ENCODE data around the gene CIDEA. TPM values are rescaled to one million over a fixed set of nuclear protein-coding genes. Genes with fewer than 3 reads are reported as not detected.

CIDEA gene
- total and polyA plus RNA-seq, 2 donors (not counting 1 experiment from before 2014, with no cell fraction given) = not detected

- intact Hi-C loops (cut with micrococcal nuclease) = no loop called here
- Histone ChIP-seq H3K4me3 (ENCODE audit: control extremely low read depth in 1 of 5, extremely low read depth in 1 of 5, insufficient read depth in 1 of 5, low read depth in 2 of 5, low read length in 4 of 5) (no peak overlapping the region), H2AFZ (ENCODE audit: insufficient read depth, low read depth, low read length, poor library complexity, severe bottlenecking) (no peak overlapping the region), H3K79me2 (ENCODE audit: control insufficient read depth, insufficient read depth, low read length) (no peaks in the 10 kb centered on the region), H3K9me3 (ENCODE audit: control extremely low read depth in 1 of 3, control insufficient read depth in 2 of 3, insufficient read depth in 1 of 3, low read length in 2 of 3) (no peaks in the 10 kb centered on the region), H3K9ac (ENCODE audit: low read length) (no peak overlapping the region), H4K20me1 (ENCODE audit: control insufficient read depth, insufficient read depth, low read length, poor library complexity, severe bottlenecking) (no peaks in the 10 kb centered on the region), H3K4me1 (ENCODE audit: control insufficient read depth in 2 of 2, insufficient read depth in 2 of 2, low read length in 2 of 2) (peaks cover 0 to 10% of the 10 kb centered on the region in 2 donors), H3K36me3 (replicated peaks in 1 of 2; ENCODE audit: control extremely low read depth in 1 of 2, control insufficient read depth in 1 of 2, extremely low read depth in 1 of 2, insufficient read depth in 2 of 2, low read length in 1 of 2) (no peaks in the 10 kb centered on the region), H3K27me3 (replicated peaks in 1 of 4; ENCODE audit: control extremely low read depth in 1 of 4, control insufficient read depth in 3 of 4, insufficient read depth in 4 of 4, low read length in 3 of 4) (peaks cover 0 to 60% (median 10%) of the 10 kb centered on the region in 4 experiments), H3K27ac (ENCODE audit: low read length in 2 of 2) (no peak overlapping the region), H3K4me2 (replicated peaks; ENCODE audit: low read depth, low read length, poor library complexity, severe bottlenecking) (no peak overlapping the region)
- Mint-ChIP-seq H3K27me3 (peaks cover 77% of the 10 kb centered on the region), H3K4me1 (no peaks in the 10 kb centered on the region), H3K9me3 (ENCODE audit: insufficient read depth) (no peaks in the 10 kb centered on the region), H3K4me3 (no peak overlapping the region), H3K27ac (no peak overlapping the region)
- DNase-seq (no peak), ATAC-seq (ENCODE audit: low read depth) (no peak)
- POLR2A ChIA-PET = no interaction called here
- TF ChIP-seq CTCF (IDR thresholded peaks at IDR 0.05) (no peak), EZH2 (IDR thresholded peaks at IDR 0.05; ENCODE audit: borderline replicate concordance, insufficient read depth, low read depth, low read length, poor library complexity, severe bottlenecking) (no peak)
- WGBS (ENCODE audit: insufficient coverage) = 55% methylated on average over 5 of the region's 11 CpGs
- CTCF ChIA-PET = no interaction called here
Measured at GRCh38 chr18:12253027-12253426, 1.1 kb upstream of the CIDEA start.

- peaks cover 0 to 60% (median 11%) of the 10 kb centered on the region in 4 experiments for H3K27me3 ChIP-seq (replicated peaks in 1 of 4; ENCODE audit: control extremely low read depth in 1 of 4, control insufficient read depth in 3 of 4, insufficient read depth in 4 of 4, low read length in 3 of 4)
- Mint-ChIP-seq H3K4me1 (no peaks in the 10 kb centered on the region), H3K27ac (no peak overlapping the region), H3K27me3 (peaks cover 75% of the 10 kb centered on the region), H3K9me3 (ENCODE audit: insufficient read depth) (no peaks in the 10 kb centered on the region), H3K4me3 (no peak overlapping the region)
- H4K20me1 ChIP-seq (ENCODE audit: control insufficient read depth, insufficient read depth, low read length, poor library complexity, severe bottlenecking) = no peaks in the 10 kb centered on the region
- no peaks in the 10 kb centered on the region for H3K9me3 ChIP-seq (ENCODE audit: control extremely low read depth in 1 of 3, control insufficient read depth in 2 of 3, insufficient read depth in 1 of 3, low read length in 2 of 3)
- H3K4me3 ChIP-seq (ENCODE audit: control extremely low read depth in 1 of 5, extremely low read depth in 1 of 5, insufficient read depth in 1 of 5, low read depth in 2 of 5, low read length in 4 of 5) = no peak overlapping the region
- DNase-seq (no peak), ATAC-seq (ENCODE audit: low read depth) (no peak)
- TF ChIP-seq CTCF (IDR thresholded peaks at IDR 0.05) (no peak), EZH2 (IDR thresholded peaks at IDR 0.05; ENCODE audit: borderline replicate concordance, insufficient read depth, low read depth, low read length, poor library complexity, severe bottlenecking) (no peak)
- H3K36me3 ChIP-seq (replicated peaks in 1 of 2; ENCODE audit: control extremely low read depth in 1 of 2, control insufficient read depth in 1 of 2, extremely low read depth in 1 of 2, insufficient read depth in 2 of 2, low read length in 1 of 2) = no peaks in the 10 kb centered on the region
- CTCF ChIA-PET = no interaction called here
- H3K4me2 ChIP-seq (replicated peaks; ENCODE audit: low read depth, low read length, poor library complexity, severe bottlenecking) = peak overlapping the region; percentile 25
- POLR2A ChIA-PET = no interaction called here
- no peak overlapping the region for H2AFZ ChIP-seq (ENCODE audit: insufficient read depth, low read depth, low read length, poor library complexity, severe bottlenecking)
- peaks cover 0 to 10% of the 10 kb centered on the region in 2 donors for H3K4me1 ChIP-seq (ENCODE audit: control insufficient read depth in 2 of 2, insufficient read depth in 2 of 2, low read length in 2 of 2)
- H3K79me2 ChIP-seq (ENCODE audit: control insufficient read depth, insufficient read depth, low read length) = no peaks in the 10 kb centered on the region
- no peak overlapping the region for H3K27ac ChIP-seq (ENCODE audit: low read length in 2 of 2)
- intact Hi-C loops (cut with micrococcal nuclease) = no loop called here
- H3K9ac ChIP-seq (ENCODE audit: low read length) = no peak overlapping the region
- 5% methylated on average over 20 of the region's 20 CpGs for WGBS (ENCODE audit: insufficient coverage)
Measured at GRCh38 chr18:12253663-12254135, 462 bp upstream of the CIDEA start.

All from B cell (primary cell).